ENCODE data around the gene CXCL8. TPM values are rescaled to one million over a fixed set of nuclear protein-coding genes. Genes with fewer than 3 reads are reported as not detected.

Gene CXCL8
- total and polyA plus RNA-seq, 12 donors: 0.28 to 3.4 (median 1.7) TPM

- Histone ChIP-seq H3K27me3 (no peaks in the 10 kb centered on the region), H3K9me3 (replicated peaks in 1 of 3) (no peaks in the 10 kb centered on the region), H3K27ac (no peak overlapping the region), H3K4me1 (replicated peaks in 1 of 2) (peaks cover 4 to 22% of the 10 kb centered on the region in 2 donors), H3K4me3 (no peak overlapping the region), H3K36me3 (replicated peaks in 1 of 2) (no peaks in the 10 kb centered on the region)
- no peak for TF ChIP-seq POLR2A (IDR thresholded peaks at IDR 0.05)
- no peak for TF ChIP-seq CTCF (IDR thresholded peaks at IDR 0.05)
- WGBS, 4 donors: 81 to 91% (median 86%) methylated on average over 4 of the region's 4 CpGs
- intact Hi-C loops (cut with DNase I): no loop called here
- no peak for DNase-seq
Observed at GRCh38 chr4:73723023-73723422, 17.3 kb upstream of the CXCL8 start.

- DNase-seq: no peak
Observed at GRCh38 chr4:73723928-73724327, 16.4 kb upstream of the CXCL8 start.

GRCh38 chr4:73725510-73725909, 14.9 kb upstream of the CXCL8 start:
- Histone ChIP-seq H3K27me3 (no peaks in the 10 kb centered on the region), H3K27ac (no peak overlapping the region), H3K4me1 (replicated peaks in 1 of 2) (peaks cover 4 to 30% of the 10 kb centered on the region in 2 donors), H3K9me3 (replicated peaks in 1 of 3) (no peaks in the 10 kb centered on the region), H3K36me3 (replicated peaks in 1 of 2) (no peaks in the 10 kb centered on the region), H3K4me3 (no peak overlapping the region)
- intact Hi-C loops (cut with DNase I): no loop called here
- TF ChIP-seq POLR2A (IDR thresholded peaks at IDR 0.05): no peak
- TF ChIP-seq CTCF (IDR thresholded peaks at IDR 0.05): no peak
- WGBS, 4 donors: 95 to 97% (median 95%) methylated on average over 4 of the region's 4 CpGs
- DNase-seq: no peak

More at GRCh38 chr4:73723928-73724327, 16.4 kb upstream of the CXCL8 start:
- Histone ChIP-seq H3K27ac (no peak overlapping the region), H3K36me3 (replicated peaks in 1 of 2) (no peaks in the 10 kb centered on the region), H3K4me1 (replicated peaks in 1 of 2) (peaks cover 4 to 22% of the 10 kb centered on the region in 2 donors), H3K27me3 (no peaks in the 10 kb centered on the region), H3K4me3 (no peak overlapping the region), H3K9me3 (replicated peaks in 1 of 3) (no peaks in the 10 kb centered on the region)
- 88 to 93% (median 91%) methylated on average over 6 of the region's 6 CpGs for WGBS, 4 donors
- intact Hi-C loops (cut with DNase I): no loop called here
- TF ChIP-seq POLR2A (IDR thresholded peaks at IDR 0.05) (no peak), CTCF (IDR thresholded peaks at IDR 0.05) (no peak)

GRCh38 chr4:73725985-73726384, 14.4 kb upstream of the CXCL8 start:
- DNase-seq: peak in 5 of 7 donors; percentile 24 to 43 (median 34)
- Histone ChIP-seq H3K27me3 (no peaks in the 10 kb centered on the region), H3K27ac (peak overlapping the region in 1 of 5 donors; percentile 56), H3K4me3 (no peak overlapping the region), H3K9me3 (replicated peaks in 1 of 3) (no peaks in the 10 kb centered on the region), H3K4me1 (replicated peaks in 1 of 2) (peaks cover 4 to 32% of the 10 kb centered on the region in 2 donors), H3K36me3 (replicated peaks in 1 of 2) (no peaks in the 10 kb centered on the region)
- intact Hi-C loops (cut with DNase I): no loop called here
- TF ChIP-seq CTCF (IDR thresholded peaks at IDR 0.05): no peak
- TF ChIP-seq POLR2A (IDR thresholded peaks at IDR 0.05): no peak
- WGBS, 4 donors: 0 to 30% (median 26%) methylated on average over 1 of the region's 1 CpG
